Immature natural killer cell (primary cell): ENCODE data around the gene AUTS2. TPM values are rescaled to one million over a fixed set of nuclear protein-coding genes. Genes with fewer than 3 reads are reported as not detected.

ENCODE experiments used
- DNase-seq, 3 donors: peaks; one replicate each; pipeline ENCODE4 v3.0.0; 2022; ENCODE audit warnings: mixed read lengths in 1 of 3
- H3K27ac Mint-ChIP-seq, 6 donors: one replicate each; pipeline ENCODE4 v1.8.0; 2020; ENCODE audit warnings: mixed read lengths in 6 of 6, mild to moderate bottlenecking in 5 of 6, inconsistent platforms in 4 of 6, moderate library complexity in 3 of 6
- H3K27me3 Mint-ChIP-seq, 3 donors: one replicate each; pipeline ENCODE4 v1.8.0; 2020 to 2021; ENCODE audit warnings: low read depth in 3 of 3, mild to moderate bottlenecking in 3 of 3, mixed read lengths in 3 of 3, moderate library complexity in 3 of 3, inconsistent platforms in 1 of 3
- H3K36me3 Mint-ChIP-seq, 3 donors: one replicate each; pipeline ENCODE4 v1.8.0; 2020; ENCODE audit warnings: mixed read lengths in 3 of 3, inconsistent platforms in 2 of 3, mild to moderate bottlenecking in 2 of 3
- H3K4me1 Mint-ChIP-seq, 2 donors: one replicate each; pipeline ENCODE4 v1.8.0; 2020; ENCODE audit warnings: inconsistent platforms in 2 of 2, mild to moderate bottlenecking in 2 of 2, mixed read lengths in 2 of 2, moderate library complexity in 1 of 2
- H3K4me3 Mint-ChIP-seq, 5 donors: one replicate each; pipeline ENCODE4 v1.8.0; 2020; ENCODE audit warnings: mild to moderate bottlenecking in 5 of 5, mixed read lengths in 5 of 5, inconsistent platforms in 3 of 5, moderate library complexity in 3 of 5
- H3K9me3 Mint-ChIP-seq, 6 donors: one replicate each; pipeline ENCODE4 v1.8.0; 2020; ENCODE audit warnings: mild to moderate bottlenecking in 6 of 6, mixed read lengths in 6 of 6, inconsistent platforms in 4 of 6, moderate library complexity in 3 of 6
- polyA plus RNA-seq, 3 donors: library from polyadenylated mRNA; unstranded; fragments of 300-500 nt; fragmentation: Illumina TruSeq; gene quantifications; one replicate each; pipeline ENCODE4 v1.2.3, GENCODE V29; 2021

Gene AUTS2
- polyA plus RNA-seq, result 10 to 100 TPM in 1 of 3 donors, 1 to 10 TPM in 2; 1.9 to 17.6 (median 8.0) TPM

DNA sequence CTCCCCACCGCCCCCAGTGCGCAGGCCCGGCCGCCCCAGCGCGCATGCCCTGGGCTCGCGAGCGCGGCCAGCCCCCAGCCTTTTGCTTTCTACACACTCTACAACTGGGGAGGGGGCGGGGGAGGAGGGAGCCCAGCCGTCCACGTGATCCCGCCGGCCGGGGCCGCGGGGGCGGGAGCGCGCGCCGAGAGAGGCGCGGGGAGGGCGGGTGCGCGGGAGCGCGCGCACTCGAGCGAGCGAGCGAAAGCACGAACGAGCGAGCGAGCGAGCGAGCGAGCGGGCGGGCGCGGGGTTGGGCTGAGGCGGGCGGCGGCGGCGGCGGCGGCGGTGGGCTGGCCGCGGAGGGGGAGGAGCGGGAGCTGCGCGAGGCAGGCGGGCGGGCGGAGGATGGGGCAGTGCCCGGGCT, at the start of gene AUTS2:
Gene AUTS2 (plus strand): TSS at position 395 of the 406 bp plus-strand sequence. CDS start 1,179 bp downstream, outside the sequence.
- Mint-ChIP-seq H3K27me3 (peaks cover 8 to 13% (median 12%) of the 10 kb centered on the region in 3 donors), H3K27ac (peak within 1 kb of the TSS in 5 of 6 donors; percentile 79 to 90 (median 82)), H3K9me3 (no peaks in the 10 kb centered on the region), H3K4me3 (peak within 1 kb of the TSS; percentile 86 to 95 (median 91)), H3K36me3 (no peaks in the 10 kb centered on the region), H3K4me1 (peaks cover 6 to 7% of the 10 kb centered on the region in 2 donors)
- DNase-seq, result peak; percentile 73 to 78 (median 78)

DNA sequence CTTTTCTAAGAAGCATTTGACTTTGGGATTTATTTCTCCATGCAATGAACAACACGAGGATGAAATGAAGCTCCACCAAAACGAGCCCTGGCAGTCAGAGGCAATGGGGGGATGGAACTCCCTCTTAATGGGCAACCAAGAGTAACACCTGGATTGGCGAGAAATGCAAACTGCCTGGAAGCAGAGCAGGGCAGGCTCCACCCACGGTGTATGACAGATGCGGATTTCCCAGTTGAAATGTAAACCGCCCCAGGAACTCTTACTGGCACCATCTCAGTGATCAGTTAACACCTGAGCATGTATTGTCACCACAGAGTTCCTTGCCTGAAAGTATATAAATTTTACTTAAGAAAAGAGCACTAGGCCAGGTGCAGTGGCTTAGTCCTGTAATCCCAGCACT, 47.3 kb upstream of the AUTS2 start:
- no peak overlapping the region for H3K27ac Mint-ChIP-seq
- H3K36me3 Mint-ChIP-seq, result no peaks in the 10 kb centered on the region
- DNase-seq, result no peak
- H3K4me1 Mint-ChIP-seq, result no peaks in the 10 kb centered on the region
- peaks cover 0 to 3% (median 1%) of the 10 kb centered on the region in 3 donors for H3K27me3 Mint-ChIP-seq
- no peak overlapping the region for H3K4me3 Mint-ChIP-seq
- H3K9me3 Mint-ChIP-seq, result no peaks in the 10 kb centered on the region

DNA sequence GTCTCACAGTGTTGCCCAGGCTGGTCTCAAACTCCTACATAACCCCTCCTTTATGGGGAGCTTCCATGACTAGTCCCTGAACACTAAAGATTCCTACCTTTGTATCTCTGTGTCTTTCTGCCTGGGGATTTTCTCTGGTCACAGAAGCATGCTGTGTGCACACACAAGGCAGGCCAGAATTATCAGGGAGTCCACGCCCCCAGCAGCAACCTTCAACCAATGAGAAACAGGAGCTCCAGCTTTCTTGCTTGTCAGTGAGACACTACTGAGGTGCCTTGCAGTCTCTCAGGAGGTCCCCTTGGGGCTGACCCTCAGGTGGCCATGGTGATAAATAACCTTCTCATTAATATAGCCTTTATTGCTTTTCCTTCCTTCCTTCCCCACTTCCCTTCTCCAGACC, 45.1 kb upstream of the AUTS2 start:
- no peaks in the 10 kb centered on the region for H3K36me3 Mint-ChIP-seq
- DNase-seq, result no peak
- H3K27ac Mint-ChIP-seq, result no peak overlapping the region
- no peak overlapping the region for H3K4me3 Mint-ChIP-seq
- peaks cover 1 to 6% (median 5%) of the 10 kb centered on the region in 3 donors for H3K27me3 Mint-ChIP-seq
- H3K9me3 Mint-ChIP-seq, result no peaks in the 10 kb centered on the region
- no peaks in the 10 kb centered on the region for H3K4me1 Mint-ChIP-seq

DNA sequence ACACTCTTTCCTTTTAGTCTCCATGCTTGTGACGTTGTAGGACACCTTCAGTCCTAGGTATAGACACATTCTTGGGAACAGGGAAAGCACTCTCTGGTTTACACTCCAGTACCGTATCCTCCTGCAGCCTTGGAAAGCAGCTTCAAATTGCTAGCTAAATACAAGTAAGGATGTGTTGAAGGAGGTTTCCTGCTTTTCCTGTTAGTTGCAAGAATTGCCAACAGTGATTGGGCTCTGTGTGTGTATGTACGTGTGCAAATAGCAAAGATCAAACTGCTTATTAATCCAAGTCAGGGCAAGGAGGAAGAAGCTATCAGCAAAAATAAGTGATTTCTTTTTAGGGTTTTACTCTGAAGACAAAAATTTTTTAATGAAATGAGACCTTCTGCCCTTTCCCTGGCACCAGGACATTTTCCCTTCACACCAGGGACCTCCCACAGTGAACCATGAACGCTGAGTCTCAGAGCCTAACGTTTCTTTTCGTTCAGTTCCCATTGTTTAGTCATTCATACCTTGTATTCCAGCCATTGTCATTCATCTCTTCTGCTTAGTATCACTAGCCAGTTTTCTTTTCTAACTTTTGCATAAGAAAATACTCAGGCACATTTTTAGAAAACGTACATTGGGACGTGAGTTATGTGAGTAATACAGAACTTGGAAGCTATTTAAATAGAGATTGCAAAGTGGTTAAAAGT, 36.9 kb upstream of the AUTS2 start:
- Mint-ChIP-seq H3K4me1 (no peaks in the 10 kb centered on the region), H3K36me3 (no peaks in the 10 kb centered on the region), H3K4me3 (no peak overlapping the region), H3K9me3 (no peaks in the 10 kb centered on the region), H3K27me3 (peaks cover 2 to 10% (median 8%) of the 10 kb centered on the region in 3 donors), H3K27ac (no peak overlapping the region)
- DNase-seq, result no peak

DNA sequence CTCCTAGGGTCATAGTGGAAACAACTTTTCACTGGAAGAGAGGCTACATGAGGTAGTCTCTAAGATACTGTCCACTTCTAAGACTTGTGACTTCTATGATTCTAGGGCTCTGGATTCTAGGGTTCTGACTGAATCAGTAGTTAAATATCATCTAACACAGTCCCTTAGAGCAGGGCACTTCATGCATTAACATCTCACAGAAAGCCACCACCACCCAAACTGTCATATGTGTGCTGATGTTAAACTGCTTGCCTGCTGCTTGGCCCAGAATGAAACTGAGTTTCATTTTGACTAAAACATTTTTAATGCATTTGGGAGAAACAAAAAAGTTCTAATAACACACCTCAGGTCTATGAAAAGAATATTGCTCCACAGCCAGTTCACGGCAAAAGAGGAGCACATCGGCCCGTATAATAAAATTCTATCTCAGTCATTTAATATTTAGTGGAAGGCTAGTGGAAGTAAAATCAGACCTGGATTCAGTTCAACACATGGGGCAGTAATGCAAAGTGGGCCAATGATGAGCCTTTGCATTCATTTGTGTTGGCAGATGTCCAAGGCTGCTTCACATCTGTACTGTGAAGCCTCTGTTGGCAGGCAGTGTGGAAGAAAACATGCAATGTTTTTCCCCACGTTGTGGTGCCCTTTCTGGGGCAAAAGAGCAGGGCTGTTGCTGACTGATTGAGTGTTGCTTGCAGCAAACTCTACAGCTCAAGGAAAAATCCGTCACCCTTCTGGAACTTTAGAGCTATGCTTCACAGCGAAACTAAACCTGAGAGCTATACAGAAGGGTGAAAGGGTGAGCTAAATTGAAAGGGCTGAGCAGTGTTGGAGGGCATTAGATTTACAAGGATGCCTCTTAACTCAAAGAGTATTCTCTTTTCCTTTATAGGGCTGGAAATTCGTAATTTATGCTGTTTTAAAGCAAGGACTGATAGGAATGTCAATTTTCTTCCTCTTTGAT, 33.5 kb upstream of the AUTS2 start:
- H3K4me1 Mint-ChIP-seq, result no peaks in the 10 kb centered on the region
- no peaks in the 10 kb centered on the region for H3K36me3 Mint-ChIP-seq
- no peak overlapping the region for H3K4me3 Mint-ChIP-seq
- H3K9me3 Mint-ChIP-seq, result no peaks in the 10 kb centered on the region
- H3K27ac Mint-ChIP-seq, result no peak overlapping the region
- no peak for DNase-seq
- peaks cover 2 to 8% (median 4%) of the 10 kb centered on the region in 3 donors for H3K27me3 Mint-ChIP-seq

DNA sequence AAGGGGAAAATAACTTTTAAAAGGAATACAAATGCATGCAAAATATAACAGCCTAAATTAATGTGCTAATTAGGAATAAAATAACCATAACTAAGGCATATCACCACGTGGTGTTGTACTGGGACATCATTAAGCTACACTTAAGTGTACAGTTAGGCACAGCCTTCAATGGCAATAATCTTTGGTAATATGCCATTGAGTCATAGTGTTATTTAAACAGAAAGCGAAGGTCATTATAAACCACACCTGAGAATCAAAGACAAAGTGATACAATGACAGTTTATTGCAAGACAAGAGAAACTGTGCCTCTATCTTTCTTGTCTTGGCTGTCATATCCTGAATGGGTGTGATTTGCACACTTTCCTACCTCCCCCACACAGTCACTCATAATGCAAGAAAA, 30.5 kb upstream of the AUTS2 start:
- DNase-seq, result no peak
- peaks cover 0 to 8% (median 7%) of the 10 kb centered on the region in 3 donors for H3K27me3 Mint-ChIP-seq
- H3K27ac Mint-ChIP-seq, result no peak overlapping the region
- H3K4me1 Mint-ChIP-seq, result no peaks in the 10 kb centered on the region
- H3K9me3 Mint-ChIP-seq, result no peaks in the 10 kb centered on the region
- no peaks in the 10 kb centered on the region for H3K36me3 Mint-ChIP-seq
- no peak overlapping the region for H3K4me3 Mint-ChIP-seq

DNA sequence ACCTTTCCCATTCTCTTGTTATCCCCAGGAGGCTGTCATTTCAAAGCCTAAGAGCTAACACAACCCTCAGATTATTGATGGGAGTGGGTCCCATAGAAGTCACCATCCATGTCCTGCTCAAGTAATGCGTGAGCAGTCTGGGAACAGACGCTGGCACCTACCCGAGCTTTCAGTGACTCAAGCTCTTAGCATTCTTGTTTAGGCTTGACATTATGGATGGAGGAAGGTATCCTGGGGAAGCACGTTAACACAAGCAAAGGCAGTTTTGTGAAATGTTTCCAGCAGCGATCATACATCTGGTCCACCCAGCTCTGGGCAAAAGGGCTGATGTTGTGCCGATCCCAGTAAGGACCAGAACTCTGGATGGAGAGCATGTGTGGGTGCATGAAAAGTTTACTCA, 30.0 kb upstream of the AUTS2 start:
- no peaks in the 10 kb centered on the region for H3K9me3 Mint-ChIP-seq
- no peaks in the 10 kb centered on the region for H3K36me3 Mint-ChIP-seq
- DNase-seq, result no peak
- H3K27me3 Mint-ChIP-seq, result peaks cover 0 to 7% (median 6%) of the 10 kb centered on the region in 3 donors
- no peak overlapping the region for H3K27ac Mint-ChIP-seq
- H3K4me1 Mint-ChIP-seq, result no peaks in the 10 kb centered on the region
- no peak overlapping the region for H3K4me3 Mint-ChIP-seq

DNA sequence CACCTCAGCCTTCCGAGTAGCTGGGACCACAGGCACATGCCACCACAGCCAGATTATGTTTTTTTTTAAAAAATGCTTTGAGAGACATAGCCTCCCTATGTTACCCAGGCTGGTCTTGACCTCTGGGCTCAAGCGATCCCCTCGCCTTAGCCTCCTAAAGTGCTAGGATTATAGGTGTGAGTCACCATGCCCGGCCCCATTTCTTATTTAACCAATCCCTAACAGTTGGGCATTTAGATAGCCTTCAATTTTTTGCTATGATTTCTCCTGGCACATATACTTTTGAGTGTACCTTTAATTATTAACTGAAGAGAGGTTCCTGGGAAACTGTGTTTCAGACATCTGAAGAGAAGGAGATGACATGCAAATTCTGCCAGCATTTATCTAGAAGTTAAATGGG, 22.6 kb upstream of the AUTS2 start:
- H3K4me3 Mint-ChIP-seq, result no peak overlapping the region
- peaks cover 2 to 6% (median 2%) of the 10 kb centered on the region in 3 donors for H3K27me3 Mint-ChIP-seq
- H3K9me3 Mint-ChIP-seq, result no peaks in the 10 kb centered on the region
- H3K36me3 Mint-ChIP-seq, result peaks cover 0 to 4% (median 0%) of the 10 kb centered on the region in 3 donors
- no peaks in the 10 kb centered on the region for H3K4me1 Mint-ChIP-seq
- H3K27ac Mint-ChIP-seq, result no peak overlapping the region
- no peak for DNase-seq

DNA sequence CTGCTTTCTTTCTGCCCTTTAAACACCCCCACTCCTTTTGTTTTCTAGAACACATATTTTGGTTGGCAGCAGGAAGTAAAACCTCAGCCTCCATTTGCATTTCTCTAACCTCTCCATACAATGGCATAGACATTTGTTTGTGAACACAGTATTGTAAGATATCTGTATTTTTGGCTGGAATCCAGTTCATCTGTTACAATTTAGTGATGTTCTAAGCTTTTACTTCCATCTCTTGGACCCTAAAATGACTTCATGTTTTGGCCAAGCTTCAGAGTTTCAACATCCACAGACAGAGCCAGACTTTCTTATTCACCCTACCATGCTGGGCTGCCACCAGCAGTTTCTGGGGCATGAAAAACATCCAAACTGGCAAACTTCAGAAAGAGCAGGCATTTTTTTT, 21.1 kb upstream of the AUTS2 start:
- Mint-ChIP-seq H3K9me3 (no peaks in the 10 kb centered on the region), H3K27me3 (peaks cover 2 to 6% (median 3%) of the 10 kb centered on the region in 3 donors), H3K27ac (no peak overlapping the region), H3K36me3 (peaks cover 0 to 4% (median 0%) of the 10 kb centered on the region in 3 donors), H3K4me1 (no peaks in the 10 kb centered on the region), H3K4me3 (no peak overlapping the region)
- DNase-seq, result no peak

DNA sequence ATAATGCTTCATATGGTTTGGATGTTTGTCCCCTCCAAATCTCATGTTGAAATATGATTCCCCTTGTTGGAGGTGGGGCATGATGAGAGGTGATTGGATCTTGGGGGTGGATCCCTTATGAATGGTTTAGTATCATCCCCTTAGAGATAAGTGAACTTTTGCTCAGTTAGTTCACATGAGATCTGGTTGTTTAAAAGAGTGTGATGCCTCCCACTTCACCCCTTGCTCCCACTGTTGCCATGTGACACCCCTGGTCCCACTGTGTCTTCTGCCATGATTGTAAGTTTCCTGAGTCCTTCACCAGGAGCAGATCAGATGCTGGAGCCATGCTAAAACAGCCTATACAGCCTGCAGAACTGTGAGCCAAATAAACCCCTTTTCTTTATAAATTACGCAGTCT, 13.1 kb upstream of the AUTS2 start:
- Mint-ChIP-seq H3K27me3 (peaks cover 0 to 4% (median 3%) of the 10 kb centered on the region in 3 donors), H3K4me3 (no peak overlapping the region), H3K4me1 (no peaks in the 10 kb centered on the region), H3K9me3 (no peaks in the 10 kb centered on the region), H3K27ac (no peak overlapping the region), H3K36me3 (no peaks in the 10 kb centered on the region)
- DNase-seq, result no peak

DNA sequence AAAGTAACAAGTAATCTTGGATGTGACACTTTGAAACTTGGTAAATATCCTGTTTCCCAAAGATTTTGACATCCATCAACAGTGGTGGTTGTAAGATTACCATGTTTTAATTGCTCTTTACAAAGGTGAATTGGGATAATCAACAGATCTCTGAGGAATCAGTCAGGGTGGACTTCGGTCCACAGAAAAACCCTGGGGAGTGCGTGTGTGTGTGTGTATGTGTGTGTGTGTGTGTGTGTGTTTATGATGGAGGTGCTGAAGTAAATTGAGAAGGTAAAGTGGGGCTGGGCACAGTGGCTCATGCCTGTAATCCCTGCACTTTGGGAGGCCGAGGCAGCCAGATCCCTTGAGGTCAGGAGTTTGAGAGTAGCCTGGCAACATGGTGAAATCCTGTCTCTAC, 12.0 kb upstream of the AUTS2 start:
- Mint-ChIP-seq H3K36me3 (no peaks in the 10 kb centered on the region), H3K27me3 (peaks cover 0 to 7% (median 2%) of the 10 kb centered on the region in 3 donors), H3K4me1 (no peaks in the 10 kb centered on the region), H3K4me3 (no peak overlapping the region), H3K27ac (no peak overlapping the region), H3K9me3 (peaks cover 0 to 1% (median 0%) of the 10 kb centered on the region in 6 donors)
- no peak for DNase-seq

DNA sequence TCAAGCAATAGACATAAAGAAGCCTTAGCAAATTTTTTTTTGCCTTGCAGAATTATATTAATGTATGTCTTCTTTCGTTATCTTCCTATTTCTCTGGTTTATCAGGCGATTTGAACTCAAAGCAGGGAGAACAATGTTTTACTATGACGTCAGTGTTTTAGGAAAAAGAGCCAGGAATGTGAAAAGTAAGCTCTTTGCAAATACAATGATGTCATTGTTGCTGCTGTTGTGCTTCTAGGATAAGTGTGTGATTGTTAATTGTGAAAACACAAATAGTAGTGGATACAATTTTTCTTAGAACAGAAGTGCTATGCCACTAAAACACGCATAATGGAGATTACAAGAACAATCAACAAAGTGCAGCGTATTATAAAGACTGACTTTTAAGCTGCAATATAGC, 9.5 kb upstream of the AUTS2 start:
- no peak for DNase-seq
- H3K4me3 Mint-ChIP-seq, result no peak overlapping the region
- H3K27ac Mint-ChIP-seq, result no peak overlapping the region
- H3K4me1 Mint-ChIP-seq, result no peaks in the 10 kb centered on the region
- H3K9me3 Mint-ChIP-seq, result peaks cover 0 to 1% (median 0%) of the 10 kb centered on the region in 6 donors
- peaks cover 0 to 4% (median 2%) of the 10 kb centered on the region in 3 donors for H3K27me3 Mint-ChIP-seq
- H3K36me3 Mint-ChIP-seq, result no peaks in the 10 kb centered on the region

DNA sequence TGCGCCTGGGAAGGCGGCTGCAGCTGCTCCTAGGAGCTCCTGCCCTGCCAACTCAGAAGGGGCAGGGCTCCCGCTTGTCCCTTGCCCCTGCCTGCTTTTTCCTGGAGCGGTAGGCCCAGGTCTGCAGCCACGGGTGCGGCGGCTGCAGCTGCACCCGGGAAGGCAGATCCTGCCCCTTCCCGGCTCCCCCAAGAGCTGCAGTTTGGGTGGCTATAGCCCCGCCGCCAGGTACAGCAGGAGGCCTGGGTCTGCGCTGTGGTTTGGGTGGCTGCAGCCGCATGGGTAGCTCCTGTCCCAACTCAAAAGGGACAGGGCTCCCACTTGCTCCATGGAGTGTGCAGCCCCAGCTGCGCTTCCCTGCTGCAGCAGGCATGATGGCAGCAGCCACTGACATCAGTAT, 6.5 kb upstream of the AUTS2 start:
- no peak for DNase-seq
- Mint-ChIP-seq H3K9me3 (peaks cover 0 to 1% (median 0%) of the 10 kb centered on the region in 6 donors), H3K36me3 (no peaks in the 10 kb centered on the region), H3K4me3 (no peak overlapping the region), H3K4me1 (peaks cover 1 to 2% of the 10 kb centered on the region in 2 donors), H3K27ac (no peak overlapping the region), H3K27me3 (peaks cover 0 to 4% (median under 1%) of the 10 kb centered on the region in 3 donors)

DNA sequence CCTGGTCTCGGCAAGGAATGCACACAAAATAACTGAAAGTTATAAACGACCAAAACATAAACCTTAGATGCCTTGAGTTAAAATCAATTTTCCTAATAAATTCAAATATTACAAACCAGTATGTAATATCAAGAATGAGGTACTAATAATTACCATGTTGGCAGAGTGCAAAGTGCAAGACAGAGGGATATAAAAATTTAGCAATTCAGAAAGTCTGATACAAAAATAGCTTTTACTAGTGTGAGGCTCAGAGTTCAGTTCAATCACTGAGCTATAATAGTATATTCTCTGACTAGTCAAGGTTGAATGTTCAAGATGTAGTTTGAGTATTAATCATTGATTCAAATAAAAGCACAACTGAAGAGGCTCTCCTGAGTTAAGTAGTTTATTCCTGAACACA, 4.8 kb upstream of the AUTS2 start:
- DNase-seq, result no peak
- Mint-ChIP-seq H3K4me1 (peaks cover 5 to 6% of the 10 kb centered on the region in 2 donors), H3K36me3 (no peaks in the 10 kb centered on the region), H3K4me3 (no peak overlapping the region), H3K9me3 (peaks cover 0 to 1% (median 0%) of the 10 kb centered on the region in 6 donors), H3K27ac (peak overlapping the region in 1 of 6 donors; percentile 42), H3K27me3 (peaks cover 3 to 8% (median 4%) of the 10 kb centered on the region in 3 donors)
